ENCODE data around the gene TEX14.
"Not testable (repeated sequence)": the region's sequence is repeated elsewhere in the genome, so short reads cannot be mapped to it uniquely, and the experiment has no call there.

Gene TEX14

GRCh38 chr17:58688521-58688920 is 3.3 kb downstream of the TEX14 start:
- no peak for DNase-seq (ENCODE audit: low read depth)

DNA sequence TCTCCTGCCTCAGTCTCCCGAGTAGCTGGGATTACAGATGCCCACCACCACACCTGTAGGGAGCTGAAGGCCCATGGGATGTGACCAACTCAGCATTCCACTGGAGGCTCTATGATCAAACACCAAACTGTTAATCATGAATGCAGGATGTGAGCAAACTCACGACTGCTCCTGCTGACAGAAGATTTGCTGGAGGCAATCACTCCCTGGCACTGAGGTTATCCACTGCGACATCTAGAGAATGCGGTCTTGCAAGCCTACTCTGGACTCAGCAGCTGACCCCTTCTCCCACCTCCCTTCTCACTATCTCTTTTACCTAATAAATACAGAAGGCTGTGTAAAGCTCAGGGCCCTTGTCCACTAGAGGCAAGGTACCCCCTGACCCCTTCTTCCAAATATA is 4.9 kb downstream of the TEX14 start:
- no peak for DNase-seq (ENCODE audit: low read depth)

GRCh38 chr17:58684462-58684861 is 7.4 kb downstream of the TEX14 start:
- not testable (repeated sequence) for DNase-seq (ENCODE audit: low read depth)

DNA sequence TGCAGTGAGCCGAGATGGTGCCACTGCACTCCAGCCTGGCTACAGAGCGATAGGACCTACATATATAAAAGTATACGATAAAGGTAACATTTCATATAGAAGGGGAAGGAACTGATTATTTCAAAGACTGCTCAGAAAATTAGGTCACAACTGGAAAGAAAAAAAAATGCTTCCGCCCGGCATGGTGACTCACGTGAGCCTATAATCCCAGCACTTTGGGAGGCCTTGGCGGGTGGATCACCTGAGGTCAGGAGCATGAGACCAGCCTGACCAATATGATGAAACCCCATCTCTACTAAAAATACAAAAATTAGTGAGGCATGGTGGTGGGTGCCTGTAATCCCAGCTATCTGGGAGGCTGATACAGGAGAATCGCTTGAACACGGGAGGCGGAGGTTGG is 7.8 kb downstream of the TEX14 start:
- no peak for DNase-seq (ENCODE audit: low read depth)

- DNase-seq (ENCODE audit: low read depth): no peak
Measured at GRCh38 chr17:58680038-58680369, 11.8 kb downstream of the TEX14 start.

DNA sequence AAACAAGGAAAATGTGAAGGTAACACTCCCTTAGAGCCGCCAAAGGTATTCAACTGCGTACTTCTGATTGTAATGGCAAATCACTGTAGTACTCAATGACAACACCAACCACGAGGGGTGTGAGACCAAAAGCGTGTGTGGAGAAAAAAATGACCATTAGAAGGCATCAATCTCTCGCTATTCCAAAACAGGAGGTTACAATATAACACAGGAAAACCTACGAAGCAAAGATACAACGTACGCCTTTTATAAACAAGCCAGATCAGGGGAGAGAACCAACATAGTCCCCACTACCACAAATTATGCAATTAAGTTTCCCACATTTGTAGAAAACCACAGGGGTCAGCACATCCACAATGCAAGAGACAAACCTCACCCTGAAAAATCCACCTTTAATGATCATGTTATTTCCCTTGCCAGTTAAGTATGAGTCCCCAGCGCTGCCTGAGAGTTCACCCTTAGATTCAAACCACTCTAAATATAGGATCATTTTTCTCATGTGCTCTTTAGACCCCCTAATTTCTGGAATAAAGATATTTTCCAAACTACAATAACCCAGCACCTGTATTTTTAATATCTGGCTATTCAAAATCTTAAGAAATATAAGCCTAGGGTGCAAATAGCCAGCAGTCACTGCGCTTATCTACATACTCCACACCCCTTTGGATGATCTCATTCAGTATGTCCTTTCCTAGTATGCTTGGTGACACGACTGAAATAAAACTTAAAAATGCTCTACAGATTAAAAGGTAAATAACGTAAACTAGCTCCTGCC is 12.4 kb downstream of the TEX14 start:
- DNase-seq (ENCODE audit: low read depth): no peak

DNA sequence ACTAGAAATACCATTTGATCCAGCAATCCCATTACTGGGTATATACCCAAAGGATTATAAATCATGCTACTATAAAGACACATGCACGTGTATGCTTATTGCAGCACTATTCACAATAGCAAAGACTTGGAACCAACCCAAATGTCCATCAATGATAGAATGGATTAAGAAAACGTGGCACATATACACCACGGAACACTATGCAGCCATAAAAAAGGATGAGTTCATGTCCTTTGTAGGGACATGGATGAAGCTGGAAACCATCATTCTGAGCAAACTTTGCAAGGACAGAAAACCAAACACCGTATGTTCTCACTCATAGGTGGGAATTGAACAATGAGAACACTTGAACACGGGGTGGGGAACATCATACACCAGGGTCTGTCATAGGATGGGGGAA is 13.6 kb downstream of the TEX14 start:
- not testable (repeated sequence) for DNase-seq (ENCODE audit: low read depth)

DNA sequence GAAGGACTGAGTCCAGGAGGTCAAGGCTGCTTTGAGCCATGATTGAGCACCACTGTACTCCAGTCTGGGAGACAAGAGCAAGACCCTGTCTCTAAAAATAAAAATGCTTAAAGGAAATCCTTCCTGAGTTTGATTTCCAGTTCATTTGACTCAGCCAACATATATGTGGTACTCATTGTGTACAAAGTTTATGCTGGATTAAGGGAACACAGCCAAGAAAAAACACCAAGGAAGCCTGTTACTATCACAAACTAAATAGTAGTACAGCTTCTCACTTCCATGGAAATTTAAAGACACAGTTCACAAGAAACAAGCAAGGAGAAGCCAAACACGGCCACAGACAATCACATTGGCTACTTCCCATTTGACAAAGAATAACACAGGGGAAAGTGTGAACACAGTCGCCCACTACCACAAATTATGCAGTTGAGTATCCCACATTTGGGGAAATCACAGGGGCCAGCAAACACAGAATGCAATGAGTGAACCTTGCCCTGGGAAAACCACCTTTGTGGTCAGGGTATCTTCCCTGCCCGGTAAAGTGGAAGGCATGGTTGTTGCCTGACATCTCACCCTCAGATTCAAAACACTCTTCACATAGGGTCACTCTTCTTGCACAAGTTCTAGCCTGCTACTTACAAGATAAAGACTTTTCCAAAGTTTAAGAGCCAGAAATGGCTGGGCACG is 14.5 kb downstream of the TEX14 start:
- no peak for DNase-seq (ENCODE audit: low read depth)

- no peak for DNase-seq (ENCODE audit: low read depth)
Measured at GRCh38 chr17:58671969-58672368, 19.9 kb downstream of the TEX14 start.

DNA sequence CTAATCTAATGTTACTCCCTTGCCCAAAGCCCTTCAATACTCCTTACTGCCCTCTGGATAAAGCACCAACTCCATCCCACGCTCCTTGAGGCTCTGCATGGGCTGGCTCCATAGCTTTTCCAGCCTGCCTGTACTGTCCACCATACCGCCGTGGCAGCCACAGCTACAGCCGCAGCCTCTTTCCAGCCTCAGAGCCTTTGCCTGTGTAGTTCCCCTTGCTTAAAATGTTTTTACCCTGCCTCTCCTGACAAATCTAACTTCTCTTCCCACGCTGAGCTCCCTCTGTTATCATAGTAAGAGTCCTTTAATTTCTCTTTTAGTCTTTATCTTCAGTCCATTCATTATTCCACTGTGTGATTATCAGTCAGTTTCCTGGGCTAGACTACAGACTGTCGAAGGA is 22.0 kb downstream of the TEX14 start:
- DNase-seq (ENCODE audit: low read depth): no peak

DNA sequence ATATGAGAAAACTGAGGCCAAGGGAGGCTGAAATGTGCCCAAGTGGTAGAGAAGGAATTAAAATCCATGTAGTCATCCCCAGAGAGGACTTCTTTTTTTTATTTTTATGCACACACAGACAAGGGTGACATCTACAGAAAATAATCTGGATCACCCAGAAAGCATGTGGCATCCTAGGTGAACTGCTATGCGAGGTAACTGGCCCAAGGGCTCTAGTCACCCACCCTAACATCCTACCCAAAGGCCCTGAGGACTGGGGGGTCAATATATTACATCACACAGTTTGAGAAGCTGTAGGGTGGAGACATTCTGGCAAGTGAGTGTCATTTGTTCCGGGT is 23.3 kb downstream of the TEX14 start:
- DNase-seq (ENCODE audit: low read depth): no peak

GRCh38 chr17:58667934-58668597 is 23.8 kb downstream of the TEX14 start:
- DNase-seq (ENCODE audit: low read depth): no peak

- no peak for DNase-seq (ENCODE audit: low read depth)
Measured at GRCh38 chr17:58666858-58667267, 25.0 kb downstream of the TEX14 start.

GRCh38 chr17:58665946-58666857 is 25.6 kb downstream of the TEX14 start:
- no peak for DNase-seq (ENCODE audit: low read depth)

DNA sequence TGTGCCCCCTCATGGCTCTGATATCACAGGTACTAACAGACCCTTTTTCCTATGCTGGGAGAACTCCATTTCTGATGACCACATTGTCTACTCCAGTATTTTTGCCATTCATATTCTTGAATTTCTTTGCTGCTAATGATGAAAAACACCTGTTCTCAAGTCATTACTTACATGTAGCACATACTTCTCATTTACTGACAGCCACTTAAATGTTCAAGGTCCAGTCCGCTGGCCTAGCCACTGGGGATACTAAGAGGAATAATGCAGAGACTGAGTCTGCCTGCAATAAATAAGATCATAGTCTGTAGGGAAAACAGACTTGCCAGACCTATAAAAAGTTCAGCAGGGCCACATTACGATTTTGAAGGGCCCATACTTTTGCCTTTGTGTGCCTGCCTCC is 27.5 kb downstream of the TEX14 start:
- no peak for DNase-seq (ENCODE audit: low read depth)

- DNase-seq (ENCODE audit: low read depth): no peak
Measured at GRCh38 chr17:58661499-58661898, 30.3 kb downstream of the TEX14 start.

DNA sequence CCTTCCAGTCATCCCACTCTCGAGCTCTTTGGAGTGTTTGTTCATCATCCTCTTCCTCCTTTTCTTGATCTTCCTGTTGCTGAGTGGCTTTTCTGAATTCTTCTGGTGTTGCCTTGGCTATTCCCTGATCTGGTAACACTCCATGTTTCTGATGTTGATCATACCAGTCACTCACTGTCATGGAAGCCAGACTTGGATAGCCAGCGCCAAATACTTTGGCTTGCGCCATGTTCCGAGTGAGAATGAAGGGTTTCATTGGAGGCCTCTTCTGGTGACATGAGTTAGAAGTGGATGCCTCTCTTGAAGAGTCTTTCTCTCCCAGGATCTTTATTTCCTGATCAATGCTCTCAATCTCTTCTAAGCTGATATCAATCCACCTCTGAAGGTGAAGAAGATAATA is 31.2 kb downstream of the TEX14 start:
- no peak for DNase-seq (ENCODE audit: low read depth)

DNA sequence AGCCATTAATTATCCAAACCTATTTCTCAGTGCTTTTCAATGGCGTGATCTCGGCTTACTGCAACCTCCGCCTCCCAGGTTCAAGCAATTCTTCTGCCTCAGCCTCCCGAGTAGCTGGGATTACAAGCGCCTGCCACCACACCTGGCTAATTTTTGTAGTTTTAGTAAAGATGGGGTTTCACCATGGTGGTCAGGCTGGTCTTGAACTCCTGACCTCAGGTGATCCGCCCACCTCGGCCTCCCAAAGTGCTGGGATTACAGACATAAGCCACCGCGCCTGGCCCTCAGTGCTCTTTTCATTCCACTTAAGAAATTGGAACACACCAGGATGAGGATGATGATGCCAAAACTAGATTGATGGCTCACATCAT is 32.1 kb downstream of the TEX14 start:
- DNase-seq (ENCODE audit: low read depth): not testable (repeated sequence)

GRCh38 chr17:58658804-58659713 is 32.8 kb downstream of the TEX14 start:
- peak; percentile 65 for DNase-seq (ENCODE audit: low read depth)

DNA sequence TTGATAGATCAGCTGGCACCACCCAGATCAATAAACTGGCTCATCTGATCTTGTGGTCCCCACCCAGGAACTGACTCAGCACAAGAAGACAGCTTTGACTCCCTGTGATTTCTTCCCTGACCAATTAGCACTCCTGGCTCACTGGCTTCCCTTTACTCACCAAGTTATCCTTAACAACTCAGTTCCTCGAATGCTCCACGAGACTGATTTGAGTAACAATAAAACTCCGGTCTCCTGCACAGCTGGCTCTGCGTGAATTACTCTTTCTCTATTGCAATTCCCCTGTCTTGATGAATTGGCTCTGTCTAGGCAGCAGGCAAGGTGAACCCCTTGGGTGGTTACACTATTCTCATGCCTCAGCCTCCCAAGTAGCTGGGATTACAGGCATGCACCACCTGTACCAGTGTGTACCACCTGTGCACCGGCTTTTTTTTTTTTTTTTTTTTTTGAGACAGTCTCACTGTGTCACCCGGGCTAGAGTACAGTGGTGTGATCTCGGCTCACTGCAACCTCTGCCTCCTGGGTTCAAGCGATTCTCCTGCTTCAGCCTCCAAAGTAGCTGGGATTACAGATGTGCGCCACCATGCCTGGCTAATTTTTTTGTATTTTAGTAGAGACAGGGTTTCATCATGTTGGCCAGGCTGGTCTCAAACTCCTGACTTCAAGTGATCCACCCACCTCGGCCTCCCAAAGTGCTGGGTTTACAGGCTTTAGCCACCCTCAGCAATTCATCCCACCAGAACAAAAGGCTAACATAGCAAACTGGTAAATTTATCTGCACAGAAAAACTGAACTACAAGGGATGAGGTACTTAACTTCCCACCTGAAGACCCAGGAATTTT is 33.7 kb downstream of the TEX14 start:
- not testable (repeated sequence) for DNase-seq (ENCODE audit: low read depth)

All from T follicular helper cell (primary cell).